ENCODE results near the gene RNPEPL1.

The RNPEPL1 gene, protein sequence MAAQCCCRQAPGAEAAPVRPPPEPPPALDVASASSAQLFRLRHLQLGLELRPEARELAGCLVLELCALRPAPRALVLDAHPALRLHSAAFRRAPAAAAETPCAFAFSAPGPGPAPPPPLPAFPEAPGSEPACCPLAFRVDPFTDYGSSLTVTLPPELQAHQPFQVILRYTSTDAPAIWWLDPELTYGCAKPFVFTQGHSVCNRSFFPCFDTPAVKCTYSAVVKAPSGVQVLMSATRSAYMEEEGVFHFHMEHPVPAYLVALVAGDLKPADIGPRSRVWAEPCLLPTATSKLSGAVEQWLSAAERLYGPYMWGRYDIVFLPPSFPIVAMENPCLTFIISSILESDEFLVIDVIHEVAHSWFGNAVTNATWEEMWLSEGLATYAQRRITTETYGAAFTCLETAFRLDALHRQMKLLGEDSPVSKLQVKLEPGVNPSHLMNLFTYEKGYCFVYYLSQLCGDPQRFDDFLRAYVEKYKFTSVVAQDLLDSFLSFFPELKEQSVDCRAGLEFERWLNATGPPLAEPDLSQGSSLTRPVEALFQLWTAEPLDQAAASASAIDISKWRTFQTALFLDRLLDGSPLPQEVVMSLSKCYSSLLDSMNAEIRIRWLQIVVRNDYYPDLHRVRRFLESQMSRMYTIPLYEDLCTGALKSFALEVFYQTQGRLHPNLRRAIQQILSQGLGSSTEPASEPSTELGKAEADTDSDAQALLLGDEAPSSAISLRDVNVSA

DNA sequence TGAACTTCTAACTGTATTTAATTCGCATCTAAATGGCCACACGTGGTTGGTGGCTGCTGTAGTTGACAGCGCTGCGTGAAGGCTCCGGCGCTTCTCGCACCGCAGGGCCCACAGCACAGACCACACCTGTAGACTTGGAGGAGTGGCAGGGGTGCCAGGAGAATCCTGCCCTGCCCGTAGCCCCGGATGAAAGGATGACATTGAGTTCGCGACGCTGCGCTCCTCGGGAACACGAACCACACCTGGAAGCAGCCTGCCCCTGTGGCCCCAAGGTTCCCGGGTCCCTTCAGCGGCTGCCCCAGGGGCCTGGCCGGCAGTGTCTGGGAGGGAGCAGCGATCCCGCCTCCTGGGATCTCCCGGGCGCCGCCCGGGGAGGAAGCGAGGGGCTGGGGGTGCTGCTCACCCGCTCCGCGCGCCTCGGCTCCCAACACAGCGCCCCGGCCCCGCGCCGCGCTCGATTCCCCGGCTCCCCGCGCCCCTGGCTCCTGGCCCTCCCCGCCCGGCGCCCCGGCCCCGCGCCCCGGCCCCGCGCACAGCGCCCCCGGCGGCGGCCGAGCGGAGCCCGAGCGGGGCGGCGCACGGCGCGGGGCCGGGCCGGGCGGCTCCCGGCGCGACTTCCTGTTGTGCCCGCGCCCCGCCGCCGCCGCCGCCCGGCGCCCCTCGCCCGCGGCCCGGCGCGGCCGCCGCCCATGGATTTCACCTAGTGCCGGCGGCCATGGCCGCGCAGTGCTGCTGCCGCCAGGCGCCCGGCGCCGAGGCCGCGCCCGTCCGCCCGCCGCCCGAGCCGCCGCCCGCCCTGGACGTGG is at the start of gene RNPEPL1:
TSS of gene RNPEPL1 (plus strand) at position 613 of the 806 bp plus-strand sequence. CDS start at position 716, 103 bp downstream.
- TF ChIP-seq, protein P1, sequence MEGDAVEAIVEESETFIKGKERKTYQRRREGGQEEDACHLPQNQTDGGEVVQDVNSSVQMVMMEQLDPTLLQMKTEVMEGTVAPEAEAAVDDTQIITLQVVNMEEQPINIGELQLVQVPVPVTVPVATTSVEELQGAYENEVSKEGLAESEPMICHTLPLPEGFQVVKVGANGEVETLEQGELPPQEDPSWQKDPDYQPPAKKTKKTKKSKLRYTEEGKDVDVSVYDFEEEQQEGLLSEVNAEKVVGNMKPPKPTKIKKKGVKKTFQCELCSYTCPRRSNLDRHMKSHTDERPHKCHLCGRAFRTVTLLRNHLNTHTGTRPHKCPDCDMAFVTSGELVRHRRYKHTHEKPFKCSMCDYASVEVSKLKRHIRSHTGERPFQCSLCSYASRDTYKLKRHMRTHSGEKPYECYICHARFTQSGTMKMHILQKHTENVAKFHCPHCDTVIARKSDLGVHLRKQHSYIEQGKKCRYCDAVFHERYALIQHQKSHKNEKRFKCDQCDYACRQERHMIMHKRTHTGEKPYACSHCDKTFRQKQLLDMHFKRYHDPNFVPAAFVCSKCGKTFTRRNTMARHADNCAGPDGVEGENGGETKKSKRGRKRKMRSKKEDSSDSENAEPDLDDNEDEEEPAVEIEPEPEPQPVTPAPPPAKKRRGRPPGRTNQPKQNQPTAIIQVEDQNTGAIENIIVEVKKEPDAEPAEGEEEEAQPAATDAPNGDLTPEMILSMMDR (IDR thresholded peaks at IDR 0.05): peak in 1 of 2 experiments; percentile 19
- Histone ChIP-seq H3K36me3 (peaks cover 0 to 21% (median 6%) of the 10 kb centered on the region in 3 donors), H3K9me3 (no peaks in the 10 kb centered on the region), H3K4me1 (peaks cover 5 to 62% (median 44%) of the 10 kb centered on the region in 4 donors), H3K4me3 (peak within 1 kb of the TSS; percentile 83 to 86), H3K27ac (peak within 1 kb of the TSS; percentile 94 to 99), H3K27me3 (no peaks in the 10 kb centered on the region)
- peak; percentile 33 to 76 for DNase-seq
- intact Hi-C loops (cut with DNase I; ENCODE audit: low total_unique reads): loop anchor here (10.0 kb wide), 2 partner anchors 133 to 333 kb away; partner anchors contain the start of gene GPC1

DNA sequence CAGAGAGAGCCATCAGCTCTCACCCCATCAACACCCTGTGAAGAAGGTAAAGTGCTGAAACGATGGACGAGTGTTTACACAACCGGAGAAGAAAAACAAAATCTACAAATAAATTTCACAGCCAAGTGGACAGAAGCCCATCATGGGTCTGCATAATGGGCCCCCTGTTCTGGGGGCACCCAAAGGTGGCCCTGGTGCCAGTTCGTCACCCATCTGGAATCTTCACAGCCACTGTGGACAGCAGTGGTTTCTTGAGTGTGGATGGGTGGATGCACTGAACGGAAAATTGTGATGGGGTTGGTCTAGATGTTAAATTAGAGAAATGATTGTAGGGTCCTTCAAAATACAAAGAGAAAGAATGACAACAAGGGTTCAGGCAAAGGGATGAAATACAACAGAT is 49.3 kb upstream of the RNPEPL1 start:
- Histone ChIP-seq H3K27ac (no peak overlapping the region), H3K36me3 (peaks cover 12 to 23% (median 18%) of the 10 kb centered on the region in 3 donors), H3K4me1 (peaks cover 0 to 18% (median 10%) of the 10 kb centered on the region in 4 donors), H3K27me3 (peaks cover 0 to 11% of the 10 kb centered on the region in 2 donors), H3K9me3 (no peaks in the 10 kb centered on the region), H3K4me3 (no peak overlapping the region)
- no peak for DNase-seq
- TF ChIP-seq, protein P1 (IDR thresholded peaks at IDR 0.05): no peak
- intact Hi-C loops (cut with DNase I; ENCODE audit: low total_unique reads): no loop called here

DNA sequence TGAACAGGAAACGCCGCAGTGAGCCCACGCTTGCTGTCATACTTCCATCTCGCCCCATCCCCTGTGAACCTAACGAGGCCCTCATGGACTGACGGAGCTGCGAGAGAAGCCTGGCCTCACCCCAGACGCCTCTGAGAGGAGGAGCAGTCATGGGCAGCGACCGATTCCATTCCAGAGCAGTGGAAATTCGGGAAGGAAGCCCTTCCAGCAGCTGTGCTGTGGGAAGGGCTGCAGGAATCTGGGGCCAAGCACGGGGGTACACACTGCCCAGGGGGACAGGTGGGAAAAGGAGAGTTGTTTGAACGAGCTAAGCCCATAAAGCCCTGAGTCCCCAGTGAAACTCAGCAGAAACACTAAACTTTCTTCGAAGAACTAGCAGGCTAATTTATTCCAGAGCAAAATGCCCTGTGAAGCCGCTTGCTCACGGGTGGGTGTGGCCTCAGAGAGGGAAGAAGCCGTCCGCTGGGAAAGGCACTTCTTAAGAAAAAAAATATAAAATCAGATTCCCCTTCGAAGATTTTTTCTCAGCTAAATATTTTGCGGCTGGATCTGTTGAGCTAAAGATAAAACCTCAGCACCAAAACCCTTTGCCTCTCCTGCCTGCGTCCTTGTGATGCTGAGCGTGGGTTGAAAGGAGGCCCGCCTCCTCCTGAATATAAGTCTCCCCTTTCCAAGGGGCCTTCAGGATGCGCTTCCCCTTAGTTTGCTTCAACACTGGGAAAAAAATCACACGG is 48.7 kb upstream of the RNPEPL1 start:
- Histone ChIP-seq H3K36me3 (peaks cover 18 to 28% (median 24%) of the 10 kb centered on the region in 3 donors), H3K9me3 (no peaks in the 10 kb centered on the region), H3K27me3 (peaks cover 0 to 11% of the 10 kb centered on the region in 2 donors), H3K4me3 (peak overlapping the region; percentile 8), H3K27ac (no peak overlapping the region), H3K4me1 (peaks cover 0 to 18% (median 10%) of the 10 kb centered on the region in 4 donors)
- TF ChIP-seq, protein P1 (IDR thresholded peaks at IDR 0.05): no peak
- intact Hi-C loops (cut with DNase I; ENCODE audit: low total_unique reads): loop anchor here (10.0 kb wide), 1 partner anchor 185 kb away; no protein-coding TSS in a partner anchor
- no peak for DNase-seq

DNA sequence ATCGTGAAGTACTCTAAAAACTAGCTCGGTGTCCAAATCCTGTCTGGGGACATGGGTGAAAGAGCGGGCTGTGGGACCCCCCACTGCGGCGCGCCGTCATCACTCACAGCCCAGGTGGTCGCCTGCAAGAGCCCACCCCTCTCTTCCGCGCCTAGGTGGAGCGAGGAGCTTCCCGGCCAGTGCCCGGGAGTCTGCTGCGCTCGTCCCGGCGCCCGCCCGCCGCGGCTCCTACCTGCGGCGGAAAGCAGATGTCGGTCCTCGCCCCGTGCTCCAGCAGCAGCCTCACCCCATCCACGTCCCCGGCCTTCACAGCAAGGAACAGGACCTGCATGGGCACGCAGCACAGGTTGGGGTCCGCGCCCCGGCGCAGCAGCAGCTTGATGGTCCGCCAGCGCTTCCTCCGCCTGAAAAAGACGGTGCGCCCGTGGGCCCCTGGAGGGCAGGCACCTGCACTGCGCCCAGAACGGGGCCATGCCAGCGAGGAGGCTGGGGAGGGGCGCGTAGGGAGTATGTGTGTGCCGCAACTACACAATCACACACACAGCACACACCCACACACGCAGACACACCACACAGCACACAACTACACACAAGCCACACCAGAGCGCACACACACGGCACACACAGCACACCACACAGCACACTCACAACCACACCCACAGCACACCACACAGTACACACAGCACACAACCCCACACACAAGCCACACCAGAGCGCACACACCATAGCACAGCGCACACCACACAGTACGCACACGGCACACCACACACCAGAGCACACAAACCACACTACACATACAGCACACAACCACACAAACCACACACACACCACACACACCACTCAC is 47.9 kb upstream of the RNPEPL1 start:
- Histone ChIP-seq H3K27me3 (peaks cover 0 to 11% of the 10 kb centered on the region in 2 donors), H3K4me3 (peak overlapping the region in 1 of 2 donors; percentile 8), H3K4me1 (peaks cover 0 to 18% (median 10%) of the 10 kb centered on the region in 4 donors), H3K27ac (no peak overlapping the region), H3K36me3 (peaks cover 26 to 36% (median 29%) of the 10 kb centered on the region in 3 donors), H3K9me3 (no peaks in the 10 kb centered on the region)
- TF ChIP-seq, protein P1 (IDR thresholded peaks at IDR 0.05): no peak
- intact Hi-C loops (cut with DNase I; ENCODE audit: low total_unique reads): loop anchor here (10.0 kb wide), 1 partner anchor 184 kb away; no protein-coding TSS in a partner anchor
- no peak for DNase-seq
